OCI-LY7 (cell line): Measurements from ENCODE around the gene APOC3. TPM values are rescaled to one million over a fixed set of nuclear protein-coding genes. Genes with fewer than 3 reads are reported as not detected.

Source experiments
- BruUV-seq: library from RNA; stranded (reverse); fragments of 400-500 nt; replicated peaks from 2 replicates; lab custom pipeline; 2021; lab: Mats Ljungman, UMichigan
- CTCF ChIA-PET: fragments of 300-600 bp; sonication (Branson Sonifier 250); formaldehyde crosslinking; loops from one replicate; lab custom pipeline; 2022; ENCODE audit warnings: antibody characterized with exemption; ENCODE audit not compliant: unreplicated experiment; lab: Charles Lee
- POLR2A ChIA-PET: fragments of 300-600 bp; sonication (Branson Sonifier 250); formaldehyde crosslinking; loops from one replicate; lab custom pipeline; 2022; ENCODE audit warnings: antibody characterized with exemption; lab: Charles Lee
- DNase-seq: peaks from one replicate; pipeline ENCODE4 v3.0.0-alpha.2; 2015; ENCODE audit warnings: low spot score
- H2AFZ ChIP-seq: fragments of 200-600 bp; sonication (generic), shearing (Covaris generic); 2 replicates; pipeline ENCODE4 v1.6.1; 2014; ENCODE audit warnings: mild to moderate bottlenecking, antibody characterized with exemption, low read length, moderate library complexity
- H3K27ac ChIP-seq: fragments of 200-600 bp; sonication (generic); 2 replicates; pipeline ENCODE4 v1.5.1; 2014; ENCODE audit warnings: mixed run types, low read depth, mild to moderate bottlenecking, moderate library complexity, low read length, inconsistent platforms; ENCODE audit not compliant: poor library complexity, severe bottlenecking
- H3K36me3 ChIP-seq: fragments of 200-600 bp; sonication (generic); 2 replicates; pipeline ENCODE4 v1.6.1; 2014; ENCODE audit warnings: mild to moderate bottlenecking, antibody characterized with exemption, low read length, moderate library complexity, mixed read lengths; ENCODE audit not compliant: insufficient read depth
- H3K4me1 ChIP-seq: fragments of 200-600 bp; sonication (generic); 2 replicates; pipeline ENCODE4 v1.5.1; 2014; ENCODE audit warnings: mild to moderate bottlenecking, low read length; ENCODE audit not compliant: insufficient read depth, poor library complexity, severe bottlenecking
- H3K4me2 ChIP-seq: fragments of 200-600 bp; sonication (generic); 2 replicates; pipeline ENCODE4 v1.6.1; 2014; ENCODE audit warnings: mild to moderate bottlenecking, low read length
- H3K4me3 ChIP-seq: fragments of 200-600 bp; sonication (generic); 2 replicates; pipeline ENCODE4 v1.5.1; 2014; ENCODE audit warnings: mild to moderate bottlenecking, low read depth, low read length; ENCODE audit not compliant: poor library complexity, severe bottlenecking
- H3K79me2 ChIP-seq: fragments of 200-600 bp; sonication (generic); 2 replicates; pipeline ENCODE4 v1.6.1; 2016; ENCODE audit warnings: low read depth, mild to moderate bottlenecking, low read length, moderate library complexity, mixed read lengths; ENCODE audit not compliant: insufficient read depth
- H3K9me2 ChIP-seq: fragments of 200-600 bp; sonication (generic); 2 replicates; pipeline ENCODE4 v1.6.1; 2016; ENCODE audit warnings: mild to moderate bottlenecking, low read length, mixed read lengths; ENCODE audit not compliant: insufficient read depth
- H3K9me3 ChIP-seq: fragments of 200-600 bp; sonication (generic); 2 replicates; pipeline ENCODE4 v1.6.1; 2014; ENCODE audit warnings: mild to moderate bottlenecking, mixed run types, low read length, mixed read lengths
- H4K20me1 ChIP-seq: fragments of 200-600 bp; sonication (generic); 2 replicates; pipeline ENCODE4 v1.6.1; 2014; ENCODE audit warnings: mild to moderate bottlenecking, antibody characterized with exemption, low read length, moderate library complexity, mixed read lengths; ENCODE audit not compliant: insufficient read depth
- CTCF ChIP-seq: fragments of 200-600 bp; sonication (generic); conservative IDR thresholded peaks from 2 replicates; pipeline ENCODE4 v1.5.1; 2014; ENCODE audit warnings: mild to moderate bottlenecking, antibody characterized with exemption, low read length, moderate library complexity, mixed read lengths
- EZH2phosphoT487 ChIP-seq: fragments of 200-600 bp; sonication (generic); IDR thresholded peaks from 2 replicates; pipeline ENCODE4 v1.6.1; 2018; ENCODE audit warnings: low read depth, borderline replicate concordance, mild to moderate bottlenecking, mixed run types, antibody characterized with exemption, low read length, moderate library complexity, mixed read lengths
- intact Hi-C: fragments of 100-400 bp; cut with micrococcal nuclease; formaldehyde crosslinking; loops from one replicate; pipeline ENCODE4 v1.10.0; 2022; ENCODE audit not compliant: unreplicated experiment
- total RNA-seq, 2 experiments: library from RNA; depleted of rRNA in 1 of 2; stranded (reverse); fragments of >200 nt in 1 of 2; shearing (Covaris generic) in 1 of 2; gene quantifications; 2 replicates each; pipeline ENCODE4 v1.2.3, GENCODE V29; 2014 to 2022

The APOC3 gene
- total RNA-seq, 2 experiments from 2014 or later = not detected

- H4K20me1 ChIP-seq = no peaks in the 10 kb centered on the region
- ChIA-PET POLR2A (no interaction called here), CTCF (interaction anchor here (1.1 kb wide), 1 partner anchor 223 kb away, joined by 5 read pairs; no protein-coding TSS in a partner anchor)
- no TSS peak for BruUV-seq
- peaks cover 7% of the 10 kb centered on the region for H3K4me1 ChIP-seq
- H3K27ac ChIP-seq = no peak overlapping the region
- no peaks in the 10 kb centered on the region for H3K9me3 ChIP-seq
- no peaks in the 10 kb centered on the region for H3K9me2 ChIP-seq
- no peaks in the 10 kb centered on the region for H3K79me2 ChIP-seq
- H3K4me2 ChIP-seq = no peak overlapping the region
- H3K36me3 ChIP-seq = peaks cover 5% of the 10 kb centered on the region; the same call in 1 of the 2 replicates
- intact Hi-C loops = loop anchor here (5.0 kb wide), 1 partner anchor 45 kb away; no protein-coding TSS in a partner anchor
- H2AFZ ChIP-seq = no peak overlapping the region
- TF ChIP-seq EZH2phosphoT487 = no peak
- no peak for TF ChIP-seq CTCF
- no peak for DNase-seq
- H3K4me3 ChIP-seq = no peak overlapping the region
These were observed 52.7 kb downstream of the APOC3 start for GRCh38 chr11:116882386-116882785.

Other genes starting within 250 kb of the APOC3 start
- gene BUD13, start 56.9 kb upstream of the APOC3 start, total RNA-seq (2014; rRNA removed; shearing (Covaris generic)) = 28.6 and 34.1 TPM in 2 replicates
- 30.3 and 33.1 TPM in 2 replicates for gene BUD13, start 56.9 kb upstream of the APOC3 start, total RNA-seq (2022)
- 57.4 and 65.0 TPM in 2 replicates for gene ZPR1, start 41.9 kb upstream of the APOC3 start, total RNA-seq (2014; rRNA removed; shearing (Covaris generic))
- gene ZPR1, start 41.9 kb upstream of the APOC3 start, total RNA-seq (2022) = 56.4 and 67.5 TPM in 2 replicates
- gene APOA5, start 38.0 kb upstream of the APOC3 start, total RNA-seq (2014; rRNA removed; shearing (Covaris generic)) = not detected in 2 replicates
- not detected in 2 replicates for gene APOA5, start 38.0 kb upstream of the APOC3 start, total RNA-seq (2022)
- gene APOA4, start 6.6 kb upstream of the APOC3 start, total RNA-seq (2014; rRNA removed; shearing (Covaris generic)) = not detected in 2 replicates
- gene APOA4, start 6.6 kb upstream of the APOC3 start, total RNA-seq (2022) = not detected in 2 replicates
- 0.22 TPM in 1 of 2 replicates, not detected in the other for gene APOA1, start 7.7 kb downstream of the APOC3 start, total RNA-seq (2014; rRNA removed; shearing (Covaris generic))
- 0.41 TPM in 1 of 2 replicates, not detected in the other for gene APOA1, start 7.7 kb downstream of the APOC3 start, total RNA-seq (2022)